AG10803 (cell line): ENCODE results near the gene ADAMTS15.

ENCODE experiments used
- DNase-seq: peaks from one replicate; pipeline ENCODE4 v3.0.0; 2010; ENCODE audit warnings: low read depth
- H3K4me3 ChIP-seq: 2 replicates; pipeline ENCODE4 v1.5.1; 2011; ENCODE audit warnings: mild to moderate bottlenecking, low read length, control low read depth
- CTCF ChIP-seq: conservative IDR thresholded peaks from 2 replicates; pipeline ENCODE4 v1.5.1; 2011; ENCODE audit warnings: mild to moderate bottlenecking, low read length, control low read depth, inconsistent platforms

Gene ADAMTS15

DNA sequence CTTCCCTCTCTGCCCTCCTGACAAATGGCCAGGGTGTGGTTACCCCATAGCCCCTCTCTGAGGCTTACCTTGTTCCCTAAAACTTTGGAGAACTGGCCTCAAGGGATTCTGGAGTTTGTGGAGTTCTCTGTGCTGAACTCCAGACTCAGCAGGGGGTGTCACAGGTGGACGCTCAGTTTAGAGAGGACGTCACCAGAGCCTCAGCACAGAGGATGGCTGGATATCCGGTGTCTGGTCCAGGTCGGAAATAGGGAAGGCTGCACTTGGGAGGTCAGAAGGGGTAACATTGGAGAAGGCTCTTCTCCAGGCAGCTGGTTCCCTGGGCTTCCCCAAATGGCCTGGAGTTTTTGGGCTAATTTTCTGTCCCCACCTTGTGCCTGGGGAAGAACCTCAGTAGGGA lies 64.2 kb downstream of the ADAMTS15 start:
- no peak for DNase-seq

GRCh38 chr11:130513132-130513531 lies 64.7 kb downstream of the ADAMTS15 start:
- no peak for TF ChIP-seq CTCF
- peak; percentile 76 for DNase-seq
- no peak overlapping the region for H3K4me3 ChIP-seq

More for the DNA sequence above, 64.2 kb downstream of the ADAMTS15 start:
- H3K4me3 ChIP-seq = no peak overlapping the region
- no peak for TF ChIP-seq CTCF

DNA sequence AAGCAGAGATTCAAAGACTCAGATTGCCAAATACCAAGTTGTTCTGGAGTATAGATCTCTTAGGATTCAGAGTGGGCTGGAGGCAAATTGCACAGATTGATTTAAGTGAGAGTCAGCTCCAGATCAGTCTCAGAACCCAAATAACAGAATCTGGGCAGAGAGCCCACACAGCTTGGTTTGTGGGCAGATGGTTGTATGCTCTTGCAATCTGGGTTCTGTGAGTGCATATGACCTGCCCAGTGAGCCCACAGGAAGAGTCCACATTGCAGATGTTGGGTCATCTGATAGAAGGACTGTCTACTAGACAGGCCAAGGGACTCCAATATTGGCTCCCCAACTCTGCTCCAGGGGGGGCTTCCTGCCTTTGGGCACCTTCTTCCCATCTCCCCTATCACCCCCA lies 65.9 kb downstream of the ADAMTS15 start:
- peak; percentile 81 for DNase-seq
- H3K4me3 ChIP-seq = no peak overlapping the region
- TF ChIP-seq CTCF = no peak

GRCh38 chr11:130514851-130515250 lies 66.4 kb downstream of the ADAMTS15 start:
- no peak for DNase-seq
- no peak for TF ChIP-seq CTCF
- H3K4me3 ChIP-seq = no peak overlapping the region

DNA sequence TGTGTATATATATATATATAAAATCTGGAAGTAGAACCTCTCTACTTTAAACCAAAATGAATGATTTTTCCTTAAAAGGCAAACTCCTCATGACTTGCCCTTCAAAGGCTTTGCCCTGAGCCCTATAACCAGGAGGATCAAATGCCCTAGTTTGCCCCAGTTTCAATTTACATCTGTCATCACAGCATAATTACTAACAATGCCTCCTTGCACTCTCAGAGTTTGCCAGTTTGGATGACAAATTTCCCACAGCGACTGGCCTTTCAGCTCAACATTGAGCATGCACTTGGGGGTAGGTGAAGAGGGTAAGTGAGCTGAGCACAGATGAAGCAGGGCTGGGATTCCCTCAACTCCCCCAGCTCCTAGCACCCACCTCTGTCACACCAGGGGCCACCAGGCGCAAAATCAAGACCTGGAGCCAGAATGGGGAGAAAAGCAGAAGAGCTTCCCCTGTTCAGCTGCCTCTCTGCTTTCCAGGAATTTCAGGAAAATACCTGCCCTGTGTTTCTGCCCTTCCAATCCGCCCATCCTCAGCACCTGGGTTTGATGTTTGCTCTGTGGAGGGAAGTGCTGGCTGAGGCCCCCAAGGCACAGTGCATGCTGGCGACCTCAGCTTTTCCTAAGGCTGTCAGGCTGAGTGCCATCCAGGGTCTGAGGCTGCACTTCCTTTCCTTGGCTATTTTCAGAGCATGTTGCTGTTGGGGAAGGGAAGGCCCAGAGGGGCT lies 67.5 kb downstream of the ADAMTS15 start:
- no peak for TF ChIP-seq CTCF
- DNase-seq = no peak
- no peak overlapping the region for H3K4me3 ChIP-seq

DNA sequence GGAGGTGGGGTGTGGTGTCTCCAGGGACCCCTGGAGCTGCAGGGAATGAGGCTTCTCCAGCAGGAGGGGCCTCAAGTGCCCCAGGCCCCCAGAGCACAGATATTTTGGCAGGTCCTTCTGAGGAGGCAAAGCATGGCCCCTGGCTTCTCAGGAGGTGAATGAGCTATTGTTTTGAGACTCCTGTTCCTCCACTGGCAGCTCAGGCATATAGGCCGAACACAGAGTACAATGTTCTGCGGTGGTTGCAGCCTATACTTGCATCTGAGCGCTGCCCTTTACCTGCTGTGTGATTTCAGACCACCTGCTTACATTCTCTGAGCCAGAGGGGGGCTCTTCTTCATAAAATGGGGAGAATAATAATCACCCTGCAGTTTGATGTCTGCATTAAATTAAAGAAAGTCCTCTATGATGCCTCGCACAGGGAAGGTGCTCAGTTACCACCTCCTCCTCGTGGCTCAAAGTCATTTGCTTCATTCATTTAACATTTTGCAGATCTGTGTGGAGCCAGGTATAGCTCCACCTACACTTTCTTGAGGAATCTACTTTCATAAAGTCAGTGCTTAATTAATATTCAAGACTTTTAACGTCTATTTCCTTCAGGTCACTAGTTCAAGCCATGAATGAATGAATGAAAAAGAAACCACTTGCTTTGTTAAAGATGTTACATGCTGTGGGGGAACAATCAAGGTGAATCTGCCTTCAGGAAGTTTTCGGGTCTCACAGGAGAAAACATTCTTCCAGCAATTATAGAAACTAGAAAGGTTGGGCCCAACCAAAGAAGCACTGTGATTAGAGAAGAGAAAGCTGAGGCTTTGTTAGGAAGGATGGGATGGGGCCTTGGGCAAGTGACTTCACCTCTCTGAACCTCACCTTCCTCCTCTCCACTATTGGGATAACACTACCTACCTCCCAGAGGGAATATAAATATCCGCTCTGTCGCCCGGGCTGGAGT lies 68.4 kb downstream of the ADAMTS15 start:
- no peak for TF ChIP-seq CTCF
- DNase-seq = no peak
- H3K4me3 ChIP-seq = no peak overlapping the region
